Large intestine (tissue), 3 donors: ENCODE data around the gene GRIA1. TPM values are rescaled to one million over a fixed set of nuclear protein-coding genes. Genes with fewer than 3 reads are reported as not detected.

Experiments
- DNase-seq, 2 donors: peaks; one replicate each; pipeline versions ENCODE4 v3.0.0 to v3.0.0-alpha.2; 2013
- H3K27ac ChIP-seq: one replicate; pipeline ENCODE4 v1.5.1; 2013; ENCODE audit warnings: low read length
- H3K27me3 ChIP-seq: 2 replicates; pipeline ENCODE4 v1.6.1; 2013; ENCODE audit warnings: low read length; ENCODE audit not compliant: control insufficient read depth, insufficient read depth
- H3K36me3 ChIP-seq: 2 replicates; pipeline ENCODE4 v1.6.1; 2013; ENCODE audit warnings: low read length; ENCODE audit not compliant: control insufficient read depth, insufficient read depth
- H3K4me1 ChIP-seq: one replicate; pipeline ENCODE4 v1.6.1; 2013; ENCODE audit warnings: low read length; ENCODE audit not compliant: control insufficient read depth, insufficient read depth
- H3K4me3 ChIP-seq: one replicate; pipeline ENCODE4 v1.5.1; 2013; ENCODE audit warnings: low read length
- H3K9me3 ChIP-seq: one replicate; pipeline ENCODE4 v1.6.1; 2013; ENCODE audit warnings: mild to moderate bottlenecking, low read depth, low read length, moderate library complexity; ENCODE audit not compliant: control insufficient read depth
- WGBS: methylation state at CpG from one replicate; pipeline ENCODE4 v1.1.5; 2013; ENCODE audit warnings: low lambda C conversion rate; ENCODE audit not compliant: insufficient coverage; 5-methylcytosine and 5-hydroxymethylcytosine counted together
- polyA plus RNA-seq: library from polyadenylated mRNA; unstranded; fragments of 120-200 nt; gene quantifications from one replicate; pipeline ENCODE4 v1.2.1, GENCODE V29; 2013

The GRIA1 gene
- polyA plus RNA-seq, 1 donor, result 0.93 TPM

DNA sequence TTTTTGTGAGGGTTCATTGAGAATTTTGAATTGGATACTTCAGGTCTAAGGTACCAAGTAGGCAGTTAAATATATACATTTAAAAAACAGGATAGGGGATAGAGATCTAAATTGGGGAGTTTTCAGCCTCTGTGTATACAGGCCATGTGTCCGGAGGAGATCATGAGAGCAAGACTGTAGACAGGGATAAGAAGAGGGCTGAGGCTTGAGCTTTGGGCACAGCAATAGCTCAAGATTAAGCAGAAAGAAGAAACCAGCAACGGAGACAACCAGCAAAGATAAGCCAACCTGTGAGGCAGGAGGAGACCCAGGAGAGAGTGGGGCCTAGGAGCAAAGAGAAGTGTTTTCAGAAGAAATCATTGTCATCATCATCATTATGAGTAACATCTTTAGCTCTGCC is 258.4 kb downstream of the GRIA1 start:
- Histone ChIP-seq H3K4me3 (no peak overlapping the region), H3K9me3 (no peaks in the 10 kb centered on the region), H3K27me3 (no peaks in the 10 kb centered on the region), H3K4me1 (no peaks in the 10 kb centered on the region), H3K36me3 (no peaks in the 10 kb centered on the region), H3K27ac (no peak overlapping the region)
- no peak for DNase-seq
- WGBS, result 100% methylated on average over 1 of the region's 2 CpGs

DNA sequence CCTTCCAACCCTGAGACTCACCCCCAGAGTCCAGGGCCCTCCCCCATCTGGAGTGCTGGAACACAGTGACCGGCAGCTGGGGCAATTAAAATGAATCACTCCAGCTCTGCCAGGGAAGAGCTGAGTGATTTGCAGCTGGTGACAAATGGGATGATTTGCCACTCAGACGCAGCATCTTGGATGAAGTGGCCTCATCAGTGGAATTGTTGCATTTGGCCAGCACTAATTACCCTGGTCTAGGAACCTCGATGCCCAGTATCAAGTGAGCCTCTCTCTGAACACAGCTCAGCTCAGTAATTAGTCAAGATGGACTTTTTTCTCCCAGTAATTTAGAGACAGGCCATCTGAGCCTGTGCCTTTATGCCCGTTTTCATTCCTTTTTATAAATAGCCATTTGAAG is 259.5 kb downstream of the GRIA1 start:
- H3K9me3 ChIP-seq, result no peaks in the 10 kb centered on the region
- no peaks in the 10 kb centered on the region for H3K27me3 ChIP-seq
- H3K36me3 ChIP-seq, result no peaks in the 10 kb centered on the region
- no peak overlapping the region for H3K4me3 ChIP-seq
- no peak overlapping the region for H3K27ac ChIP-seq
- no CpG with 5 or more reads among the region's 4 CpGs for WGBS
- H3K4me1 ChIP-seq, result no peaks in the 10 kb centered on the region
- DNase-seq, result no peak

DNA sequence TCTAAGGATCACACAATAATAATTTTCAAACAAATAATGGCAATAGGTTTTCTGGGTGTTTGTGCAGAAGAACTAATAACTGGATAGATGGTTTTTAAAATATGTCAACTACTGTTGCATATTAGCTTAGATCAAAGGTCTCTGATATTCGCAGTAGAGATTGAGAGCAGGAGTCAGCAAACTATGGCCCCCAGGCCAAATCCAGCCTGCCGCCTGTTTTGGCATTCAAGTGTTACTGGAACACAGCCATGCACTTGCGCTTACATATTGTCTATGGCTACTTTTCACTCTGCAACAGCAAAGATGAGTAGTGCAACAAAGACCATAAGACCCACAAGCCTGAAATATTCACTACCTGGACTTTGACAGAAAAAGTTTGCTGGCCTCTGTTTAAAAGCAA is 260.8 kb downstream of the GRIA1 start:
- H3K27me3 ChIP-seq, result no peaks in the 10 kb centered on the region
- H3K27ac ChIP-seq, result no peak overlapping the region
- no CpG with 5 or more reads among the region's 3 CpGs for WGBS
- H3K4me1 ChIP-seq, result no peaks in the 10 kb centered on the region
- no peaks in the 10 kb centered on the region for H3K36me3 ChIP-seq
- no peak for DNase-seq
- no peaks in the 10 kb centered on the region for H3K9me3 ChIP-seq
- no peak overlapping the region for H3K4me3 ChIP-seq

DNA sequence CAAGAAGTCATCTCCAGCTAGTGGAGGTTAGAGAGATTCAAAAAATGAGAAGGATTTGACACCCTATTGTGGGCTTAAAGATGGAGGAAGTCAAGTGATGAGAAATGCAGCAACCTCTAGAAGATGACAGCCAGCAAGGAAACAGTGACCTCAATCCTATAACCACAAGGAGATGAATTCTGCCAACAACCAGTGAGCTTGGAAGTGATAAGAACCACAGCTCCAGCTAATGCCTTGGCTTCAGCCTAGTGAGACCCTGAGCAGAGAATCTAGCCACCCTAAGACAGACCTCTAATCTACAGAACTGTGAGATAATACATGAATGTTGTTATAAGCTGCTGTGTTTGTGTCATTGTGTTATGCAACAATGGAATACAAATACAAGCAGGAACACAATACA is 262.4 kb downstream of the GRIA1 start:
- Histone ChIP-seq H3K4me3 (no peak overlapping the region), H3K36me3 (no peaks in the 10 kb centered on the region), H3K27ac (no peak overlapping the region), H3K9me3 (no peaks in the 10 kb centered on the region), H3K27me3 (no peaks in the 10 kb centered on the region), H3K4me1 (no peaks in the 10 kb centered on the region)
- DNase-seq, result no peak

DNA sequence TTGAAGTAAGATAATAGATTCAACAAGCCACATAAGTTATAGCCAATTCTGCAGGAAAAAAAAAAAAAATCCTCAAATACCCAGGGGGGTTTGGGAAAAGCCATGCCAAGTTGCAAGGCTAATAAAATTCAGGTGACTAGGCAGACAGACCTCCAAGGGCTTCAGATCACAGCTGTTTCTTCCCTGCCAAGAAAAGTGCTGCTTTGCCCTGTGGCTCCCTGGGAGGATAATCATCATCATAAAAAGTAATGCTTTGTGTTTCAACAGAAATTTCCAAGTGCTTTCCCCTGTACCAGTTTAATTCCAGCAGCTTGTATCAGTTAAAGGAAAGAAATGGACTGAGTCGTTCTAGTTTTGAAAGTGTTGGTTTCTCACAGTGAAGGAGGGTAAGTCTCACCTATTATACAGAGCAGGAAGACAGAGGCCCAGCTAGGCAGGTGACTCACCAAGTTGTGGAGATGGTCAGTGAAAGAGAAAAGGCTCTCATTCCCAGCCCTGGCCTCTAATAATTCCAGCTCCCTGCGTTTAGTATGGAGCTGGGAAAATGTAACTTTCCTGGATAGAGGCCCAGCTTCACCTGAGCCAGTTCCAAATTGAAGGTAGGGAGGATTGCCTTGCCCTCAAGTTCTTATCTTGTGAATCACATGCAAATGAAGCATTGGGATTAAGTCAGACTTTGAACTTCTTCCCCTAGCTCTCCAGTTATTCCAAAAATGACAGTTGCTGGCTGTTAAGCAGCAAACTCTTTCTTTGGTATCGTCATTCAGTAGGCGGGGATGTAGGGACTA is 263.4 kb downstream of the GRIA1 start:
- DNase-seq, result no peak
- H3K4me3 ChIP-seq, result no peak overlapping the region
- no peaks in the 10 kb centered on the region for H3K27me3 ChIP-seq
- H3K27ac ChIP-seq, result no peak overlapping the region
- WGBS, result 83% methylated on average over 1 of the region's 4 CpGs
- H3K4me1 ChIP-seq, result no peaks in the 10 kb centered on the region
- no peaks in the 10 kb centered on the region for H3K9me3 ChIP-seq
- no peaks in the 10 kb centered on the region for H3K36me3 ChIP-seq

DNA sequence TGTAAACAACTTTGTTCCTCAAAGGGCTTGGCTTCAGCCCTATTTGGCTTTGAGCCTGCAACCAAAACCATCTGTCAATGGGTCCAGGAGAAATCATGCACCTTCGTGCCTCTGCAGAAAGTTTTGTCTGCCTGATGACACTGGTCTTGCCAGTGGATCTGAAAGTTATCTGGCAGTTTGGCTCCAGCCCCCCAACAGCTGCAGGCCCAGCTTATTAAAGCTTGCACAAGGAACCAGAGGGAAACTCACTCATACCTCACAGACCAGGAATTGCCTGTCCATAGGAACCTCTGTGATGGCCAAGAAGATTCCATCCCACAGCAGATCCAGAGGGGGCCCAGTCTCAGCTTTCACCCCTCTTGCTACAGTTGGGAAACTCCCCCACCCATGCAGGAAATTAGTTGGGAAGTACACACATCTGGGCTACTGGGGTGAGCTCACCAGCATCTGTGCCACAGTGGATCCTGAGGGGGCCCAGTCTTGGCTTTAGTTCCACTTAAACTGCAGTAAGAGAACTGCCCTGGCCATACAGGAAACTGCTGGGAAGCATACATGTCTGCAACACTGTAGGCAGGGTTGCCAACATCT is 265.5 kb downstream of the GRIA1 start:
- no peak for DNase-seq
- Histone ChIP-seq H3K27me3 (no peaks in the 10 kb centered on the region), H3K9me3 (no peaks in the 10 kb centered on the region), H3K36me3 (no peaks in the 10 kb centered on the region), H3K4me1 (no peaks in the 10 kb centered on the region), H3K4me3 (no peak overlapping the region), H3K27ac (no peak overlapping the region)
- no CpG with 5 or more reads among the region's 1 CpG for WGBS

DNA sequence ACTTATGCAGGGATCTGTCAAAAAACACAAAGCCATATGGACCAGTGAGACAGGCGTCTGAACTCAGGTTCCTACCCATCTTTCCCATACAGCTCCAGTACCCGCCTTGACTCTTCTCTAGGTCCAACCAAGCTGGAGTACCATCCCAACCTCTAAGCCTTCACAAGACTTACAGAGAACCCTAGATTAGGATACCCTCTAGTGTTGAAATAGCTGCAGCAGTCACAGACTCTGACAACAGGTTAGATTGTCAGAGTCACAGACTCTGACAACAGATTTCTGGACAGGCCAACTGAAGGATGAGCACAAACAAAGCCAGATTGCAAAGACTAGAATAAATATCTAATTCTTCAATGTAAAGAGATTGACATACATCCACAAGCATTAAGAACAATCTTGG is 266.1 kb downstream of the GRIA1 start:
- no peaks in the 10 kb centered on the region for H3K4me1 ChIP-seq
- H3K36me3 ChIP-seq, result no peaks in the 10 kb centered on the region
- H3K4me3 ChIP-seq, result no peak overlapping the region
- no CpG with 5 or more reads among the region's 2 CpGs for WGBS
- H3K27me3 ChIP-seq, result no peaks in the 10 kb centered on the region
- H3K27ac ChIP-seq, result no peak overlapping the region
- no peak for DNase-seq
- H3K9me3 ChIP-seq, result no peaks in the 10 kb centered on the region

DNA sequence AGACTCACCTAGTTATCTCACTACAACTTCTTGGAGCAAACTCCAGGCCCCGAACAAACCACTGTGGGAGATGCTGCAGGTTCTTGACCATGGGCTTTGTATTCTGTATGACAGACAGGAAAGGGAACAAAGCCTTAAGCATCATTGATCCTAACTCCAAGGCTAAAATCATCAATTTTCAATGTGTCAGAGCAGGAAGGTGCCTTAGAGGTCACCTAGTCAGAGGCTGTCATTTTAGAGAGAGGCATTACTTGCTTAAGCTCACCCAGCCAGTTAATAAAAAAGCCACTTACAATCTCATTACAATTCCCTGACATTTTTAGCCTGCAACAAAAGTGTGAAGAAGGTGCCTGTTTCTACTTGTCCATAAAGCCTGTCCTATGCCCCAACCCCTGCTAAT is 275.5 kb downstream of the GRIA1 start:
- WGBS, result no CpG with 5 or more reads among the region's 1 CpG
- Histone ChIP-seq H3K36me3 (no peaks in the 10 kb centered on the region), H3K4me1 (no peaks in the 10 kb centered on the region)

DNA sequence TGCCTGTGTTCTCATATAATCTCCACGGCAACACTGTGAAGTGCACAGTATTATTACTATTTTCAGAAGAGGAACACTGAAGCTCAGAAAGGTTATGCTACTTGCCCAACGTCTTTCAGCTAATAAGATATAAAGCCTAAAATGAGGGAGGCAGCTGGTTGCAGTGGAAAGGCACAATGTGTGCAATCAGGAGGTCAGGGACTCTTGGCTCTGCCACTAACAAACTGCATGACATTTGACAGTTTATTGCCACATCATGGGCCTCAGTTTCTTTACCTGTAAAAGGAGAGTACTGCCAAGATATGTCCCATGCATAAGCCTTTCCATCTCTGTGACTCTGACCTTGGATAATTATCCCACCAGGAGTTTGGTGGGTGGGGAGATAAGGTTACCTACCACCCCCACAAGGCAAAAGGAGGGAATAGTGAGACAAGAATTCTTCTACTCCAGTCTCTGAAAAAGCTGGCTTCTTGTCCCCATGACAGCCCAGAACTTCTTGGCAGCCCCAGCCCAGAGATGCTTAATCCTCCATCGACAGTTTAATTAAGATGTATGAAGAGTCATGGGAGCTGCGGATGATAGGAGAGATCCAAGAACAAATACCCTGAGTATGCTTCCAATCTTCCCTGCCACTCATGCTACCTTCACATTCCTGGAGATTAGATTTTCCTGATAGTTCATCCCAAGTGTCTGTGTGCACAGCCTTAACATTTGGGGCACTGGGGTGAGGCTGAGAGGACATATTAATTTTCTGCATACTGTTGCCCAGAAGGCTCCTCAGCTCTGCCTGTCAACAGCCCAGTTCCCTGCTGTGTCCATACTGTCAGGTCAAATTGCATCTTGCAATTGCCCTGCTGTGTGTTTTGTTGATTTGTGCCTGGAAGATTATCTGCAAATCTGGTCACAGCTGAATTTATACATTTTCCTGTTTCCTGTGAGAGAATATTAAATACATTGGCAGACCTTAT is 277.0 kb downstream of the GRIA1 start:
- Histone ChIP-seq H3K4me3 (no peak overlapping the region), H3K36me3 (no peaks in the 10 kb centered on the region), H3K4me1 (no peaks in the 10 kb centered on the region), H3K27ac (no peak overlapping the region), H3K9me3 (no peaks in the 10 kb centered on the region), H3K27me3 (no peaks in the 10 kb centered on the region)
- no CpG with 5 or more reads among the region's 4 CpGs for WGBS
- DNase-seq, result no peak

More for the DNA sequence above, 275.5 kb downstream of the GRIA1 start:
- no peaks in the 10 kb centered on the region for H3K9me3 ChIP-seq
- no peak for DNase-seq
- H3K27ac ChIP-seq, result no peak overlapping the region
- no peaks in the 10 kb centered on the region for H3K27me3 ChIP-seq
- H3K4me3 ChIP-seq, result no peak overlapping the region

DNA sequence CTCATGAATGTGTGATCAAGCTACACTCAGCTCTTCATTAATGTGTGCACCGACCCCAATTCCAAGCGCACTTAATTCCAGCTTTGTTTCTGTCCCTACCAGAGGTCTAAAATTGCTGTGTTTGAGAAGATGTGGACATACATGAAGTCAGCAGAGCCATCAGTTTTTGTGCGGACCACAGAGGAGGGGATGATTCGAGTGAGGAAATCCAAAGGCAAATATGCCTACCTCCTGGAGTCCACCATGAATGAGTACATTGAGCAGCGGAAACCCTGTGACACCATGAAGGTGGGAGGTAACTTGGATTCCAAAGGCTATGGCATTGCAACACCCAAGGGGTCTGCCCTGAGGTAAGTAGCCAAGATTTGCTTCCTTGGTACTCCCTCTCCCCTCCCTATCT is 279.6 kb downstream of the GRIA1 start:
- Histone ChIP-seq H3K4me1 (no peaks in the 10 kb centered on the region), H3K27me3 (no peaks in the 10 kb centered on the region), H3K9me3 (no peaks in the 10 kb centered on the region), H3K27ac (no peak overlapping the region), H3K4me3 (no peak overlapping the region), H3K36me3 (no peaks in the 10 kb centered on the region)
- no peak for DNase-seq
- WGBS, result no CpG with 5 or more reads among the region's 5 CpGs
